ENCODE data around the gene BRK1. TPM values are rescaled to one million over a fixed set of nuclear protein-coding genes. Genes with fewer than 3 reads are reported as not detected.

The BRK1 gene
- total and polyA plus RNA-seq, 9 of the 15 experiments (the other 6 are each of a cell fraction or from before 2014, with no cell fraction given) = 105 to 634 (median 250) TPM

DNA sequence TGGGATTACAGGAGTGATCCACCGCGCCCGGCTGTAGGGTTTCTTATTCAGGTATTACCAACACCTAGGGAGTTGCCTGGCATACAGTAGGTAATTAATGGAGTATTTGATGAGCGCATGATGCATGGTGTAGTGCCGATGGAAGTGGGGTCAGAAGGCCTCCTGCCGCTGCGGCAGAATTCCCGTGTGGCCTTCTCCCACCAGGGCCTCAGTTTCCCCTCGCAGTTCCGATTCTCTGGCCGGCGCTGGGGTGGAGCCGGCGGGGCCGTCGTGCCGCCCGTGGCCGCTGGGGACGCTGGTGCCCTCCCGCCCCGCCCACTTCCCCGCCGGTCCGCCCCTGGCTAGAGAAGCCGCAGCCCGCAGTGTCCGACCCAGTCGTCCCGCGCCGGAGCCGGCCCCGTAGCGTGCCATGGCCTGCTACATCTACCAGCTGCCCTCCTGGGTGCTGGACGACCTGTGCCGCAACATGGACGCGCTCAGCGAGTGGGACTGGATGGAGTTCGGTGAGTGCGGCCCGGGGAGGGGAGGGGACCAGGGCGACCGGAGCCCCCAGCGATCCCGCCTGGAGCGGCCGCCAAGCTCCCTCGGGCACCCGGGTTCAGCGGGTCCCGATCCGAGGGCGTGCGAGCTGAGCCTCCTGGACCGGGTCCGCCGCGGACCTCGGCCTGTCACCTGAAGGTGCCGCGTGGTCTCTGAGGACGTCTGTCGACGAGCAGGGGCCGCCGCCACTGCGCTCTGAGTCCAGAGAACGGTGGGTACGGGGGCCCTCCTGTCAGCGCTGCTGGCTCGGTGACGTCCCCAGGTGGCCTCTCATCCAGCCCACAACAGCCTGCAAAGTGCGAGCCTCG lies 49.3 kb downstream of the BRK1 start, which contains the start of gene IRAK2 (continued):
- no peak for TF ChIP-seq ZC3H4 (CRISPR knock-in tag; IDR thresholded peaks at IDR 0.05; ENCODE audit: borderline replicate concordance)
- TF ChIP-seq POLR3G (IDR thresholded peaks at IDR 0.05; ENCODE audit: extremely low read depth, insufficient read length, insufficient replicate concordance) = no peak
- TF ChIP-seq, protein P1, sequence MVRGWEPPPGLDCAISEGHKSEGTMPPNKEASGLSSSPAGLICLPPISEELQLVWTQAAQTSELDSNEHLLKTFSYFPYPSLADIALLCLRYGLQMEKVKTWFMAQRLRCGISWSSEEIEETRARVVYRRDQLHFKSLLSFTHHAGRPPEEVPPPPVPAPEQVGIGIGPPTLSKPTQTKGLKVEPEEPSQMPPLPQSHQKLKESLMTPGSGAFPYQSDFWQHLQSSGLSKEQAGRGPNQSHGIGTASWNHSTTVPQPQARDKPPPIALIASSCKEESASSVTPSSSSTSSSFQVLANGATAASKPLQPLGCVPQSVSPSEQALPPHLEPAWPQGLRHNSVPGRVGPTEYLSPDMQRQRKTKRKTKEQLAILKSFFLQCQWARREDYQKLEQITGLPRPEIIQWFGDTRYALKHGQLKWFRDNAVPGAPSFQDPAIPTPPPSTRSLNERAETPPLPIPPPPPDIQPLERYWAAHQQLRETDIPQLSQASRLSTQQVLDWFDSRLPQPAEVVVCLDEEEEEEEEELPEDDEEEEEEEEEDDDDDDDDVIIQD (CRISPR knock-in tag; IDR thresholded peaks at IDR 0.05) = 0 out of 2 replicates have a peak, but pooled peaks have one; percentile 60
- TF ChIP-seq, protein P2, sequence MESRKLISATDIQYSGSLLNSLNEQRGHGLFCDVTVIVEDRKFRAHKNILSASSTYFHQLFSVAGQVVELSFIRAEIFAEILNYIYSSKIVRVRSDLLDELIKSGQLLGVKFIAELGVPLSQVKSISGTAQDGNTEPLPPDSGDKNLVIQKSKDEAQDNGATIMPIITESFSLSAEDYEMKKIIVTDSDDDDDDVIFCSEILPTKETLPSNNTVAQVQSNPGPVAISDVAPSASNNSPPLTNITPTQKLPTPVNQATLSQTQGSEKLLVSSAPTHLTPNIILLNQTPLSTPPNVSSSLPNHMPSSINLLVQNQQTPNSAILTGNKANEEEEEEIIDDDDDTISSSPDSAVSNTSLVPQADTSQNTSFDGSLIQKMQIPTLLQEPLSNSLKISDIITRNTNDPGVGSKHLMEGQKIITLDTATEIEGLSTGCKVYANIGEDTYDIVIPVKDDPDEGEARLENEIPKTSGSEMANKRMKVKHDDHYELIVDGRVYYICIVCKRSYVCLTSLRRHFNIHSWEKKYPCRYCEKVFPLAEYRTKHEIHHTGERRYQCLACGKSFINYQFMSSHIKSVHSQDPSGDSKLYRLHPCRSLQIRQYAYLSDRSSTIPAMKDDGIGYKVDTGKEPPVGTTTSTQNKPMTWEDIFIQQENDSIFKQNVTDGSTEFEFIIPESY (CRISPR knock-in tag; IDR thresholded peaks at IDR 0.05) = peak; percentile 48
- TF ChIP-seq, protein P3, sequence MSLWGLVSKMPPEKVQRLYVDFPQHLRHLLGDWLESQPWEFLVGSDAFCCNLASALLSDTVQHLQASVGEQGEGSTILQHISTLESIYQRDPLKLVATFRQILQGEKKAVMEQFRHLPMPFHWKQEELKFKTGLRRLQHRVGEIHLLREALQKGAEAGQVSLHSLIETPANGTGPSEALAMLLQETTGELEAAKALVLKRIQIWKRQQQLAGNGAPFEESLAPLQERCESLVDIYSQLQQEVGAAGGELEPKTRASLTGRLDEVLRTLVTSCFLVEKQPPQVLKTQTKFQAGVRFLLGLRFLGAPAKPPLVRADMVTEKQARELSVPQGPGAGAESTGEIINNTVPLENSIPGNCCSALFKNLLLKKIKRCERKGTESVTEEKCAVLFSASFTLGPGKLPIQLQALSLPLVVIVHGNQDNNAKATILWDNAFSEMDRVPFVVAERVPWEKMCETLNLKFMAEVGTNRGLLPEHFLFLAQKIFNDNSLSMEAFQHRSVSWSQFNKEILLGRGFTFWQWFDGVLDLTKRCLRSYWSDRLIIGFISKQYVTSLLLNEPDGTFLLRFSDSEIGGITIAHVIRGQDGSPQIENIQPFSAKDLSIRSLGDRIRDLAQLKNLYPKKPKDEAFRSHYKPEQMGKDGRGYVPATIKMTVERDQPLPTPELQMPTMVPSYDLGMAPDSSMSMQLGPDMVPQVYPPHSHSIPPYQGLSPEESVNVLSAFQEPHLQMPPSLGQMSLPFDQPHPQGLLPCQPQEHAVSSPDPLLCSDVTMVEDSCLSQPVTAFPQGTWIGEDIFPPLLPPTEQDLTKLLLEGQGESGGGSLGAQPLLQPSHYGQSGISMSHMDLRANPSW (CRISPR knock-in tag; IDR thresholded peaks at IDR 0.05) = 0 out of 2 replicates have a peak, but pooled peaks have one; percentile 45
- TF ChIP-seq POLR2AphosphoS5 (IDR thresholded peaks at IDR 0.05; ENCODE audit: control insufficient read depth, insufficient read depth, low read depth, low read length) = no peak
- no peak for TF ChIP-seq ZNF347 (CRISPR knock-in tag; IDR thresholded peaks at IDR 0.05; ENCODE audit: low read depth)
- no peak for TF ChIP-seq EWSR1 (IDR thresholded peaks at IDR 0.05; ENCODE audit: borderline replicate concordance, low read depth, partially characterized antibody)
- TF ChIP-seq SAP30 (IDR thresholded peaks at IDR 0.05; ENCODE audit: borderline replicate concordance, insufficient read depth, low read depth, low read length, poor library complexity, severe bottlenecking) = peak; percentile 88
- TF ChIP-seq, protein P4, sequence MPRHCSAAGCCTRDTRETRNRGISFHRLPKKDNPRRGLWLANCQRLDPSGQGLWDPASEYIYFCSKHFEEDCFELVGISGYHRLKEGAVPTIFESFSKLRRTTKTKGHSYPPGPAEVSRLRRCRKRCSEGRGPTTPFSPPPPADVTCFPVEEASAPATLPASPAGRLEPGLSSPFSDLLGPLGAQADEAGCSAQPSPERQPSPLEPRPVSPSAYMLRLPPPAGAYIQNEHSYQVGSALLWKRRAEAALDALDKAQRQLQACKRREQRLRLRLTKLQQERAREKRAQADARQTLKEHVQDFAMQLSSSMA (CRISPR knock-in tag; IDR thresholded peaks at IDR 0.05) = no peak
- TF ChIP-seq CBFB (CRISPR knock-in tag; IDR thresholded peaks at IDR 0.05) = peak; percentile 92
- no peak for TF ChIP-seq ZNF134 (CRISPR knock-in tag; conservative IDR thresholded peaks at IDR 0.05)

All from K562 (cell line).